ENCODE measurements around the gene FYCO1. TPM values are rescaled to one million over a fixed set of nuclear protein-coding genes. Genes with fewer than 3 reads are reported as not detected.

FYCO1 gene
- polyA plus RNA-seq, 1 donor (not counting 4 experiments of a cell fraction or from before 2014, with no cell fraction given) = 6.1 TPM

GRCh38 chr3:45942051-45942825 lies 53.4 kb downstream of the FYCO1 start:
- H3K4me3 ChIP-seq (ENCODE audit: control insufficient read depth in 2 of 3, extremely low read depth in 1 of 3, insufficient read depth in 2 of 3, low read depth in 1 of 3, low read length in 3 of 3) = no peak overlapping the region
- H3K36me3 ChIP-seq (ENCODE audit: control insufficient read depth in 2 of 2, extremely low read depth in 1 of 2, insufficient read depth in 2 of 2, low read length in 2 of 2) = peaks cover 0 to 5% of the 10 kb centered on the region in 2 experiments

GRCh38 chr3:45940781-45941365 lies 54.8 kb downstream of the FYCO1 start:
- dilution Hi-C loops (cut with MboI; ENCODE audit: extremely low pct_ligation_motif_present, low sequenced_read_pairs) = no loop called here
- Histone ChIP-seq H3K4me3 (ENCODE audit: control insufficient read depth in 2 of 3, extremely low read depth in 1 of 3, insufficient read depth in 2 of 3, low read depth in 1 of 3, low read length in 3 of 3) (no peak overlapping the region), H3K4me1 (ENCODE audit: control insufficient read depth, extremely low read depth, insufficient read depth, low read length) (no peaks in the 10 kb centered on the region), H4K20me1 (ENCODE audit: control insufficient read depth, extremely low read depth, insufficient read depth, low read length) (no peaks in the 10 kb centered on the region), H3K36me3 (ENCODE audit: control insufficient read depth in 2 of 2, extremely low read depth in 1 of 2, insufficient read depth in 2 of 2, low read length in 2 of 2) (peaks cover 0 to 1% of the 10 kb centered on the region in 2 experiments), H3K27me3 (ENCODE audit: control insufficient read depth, extremely low read depth, insufficient read depth, low read length) (no peaks in the 10 kb centered on the region), H2AFZ (ENCODE audit: control insufficient read depth, low read length) (no peak overlapping the region), H3K79me2 (ENCODE audit: control insufficient read depth, insufficient read depth, low read length) (no peaks in the 10 kb centered on the region), H3K9me3 (ENCODE audit: control insufficient read depth, low read depth, low read length) (peaks cover 4% of the 10 kb centered on the region), H3K4me2 (ENCODE audit: control insufficient read depth, extremely low read depth, insufficient read depth, low read depth, low read length) (no peak overlapping the region), H3K9me1 (ENCODE audit: control insufficient read depth, extremely low read depth, insufficient read depth, low read length) (no peaks in the 10 kb centered on the region), H3K27ac (ENCODE audit: control insufficient read depth, insufficient read depth, low read length) (no peak overlapping the region), H3K9ac (ENCODE audit: control insufficient read depth, extremely low read depth, insufficient read depth, low read length) (no peak overlapping the region)
- DNase-seq (ENCODE audit: low read depth, low spot score) (no peak), FAIRE-seq (no peak)
- TF ChIP-seq EZH2 (IDR thresholded peaks at IDR 0.05; ENCODE audit: low read length) = no peak
- TF ChIP-seq CTCF (optimal IDR thresholded peaks at IDR 0.05 in 1 of 3, IDR thresholded peaks at IDR 0.05 in 1 of 3, conservative IDR thresholded peaks at IDR 0.05 in 1 of 3; ENCODE audit: extremely low read depth in 1 of 3, insufficient read depth in 2 of 3, low read length in 3 of 3) = no peak

More at GRCh38 chr3:45942051-45942825, 53.4 kb downstream of the FYCO1 start:
- H3K27ac ChIP-seq (ENCODE audit: control insufficient read depth, insufficient read depth, low read length) = no peak overlapping the region
- H3K4me1 ChIP-seq (ENCODE audit: control insufficient read depth, extremely low read depth, insufficient read depth, low read length) = no peaks in the 10 kb centered on the region
- FAIRE-seq = no peak
- TF ChIP-seq EZH2 (IDR thresholded peaks at IDR 0.05; ENCODE audit: low read length) = no peak
- no peak for TF ChIP-seq CTCF (optimal IDR thresholded peaks at IDR 0.05 in 1 of 3, IDR thresholded peaks at IDR 0.05 in 1 of 3, conservative IDR thresholded peaks at IDR 0.05 in 1 of 3; ENCODE audit: extremely low read depth in 1 of 3, insufficient read depth in 2 of 3, low read length in 3 of 3)
- H3K4me2 ChIP-seq (ENCODE audit: control insufficient read depth, extremely low read depth, insufficient read depth, low read depth, low read length) = no peak overlapping the region
- peaks cover 4% of the 10 kb centered on the region for H3K9me3 ChIP-seq (ENCODE audit: control insufficient read depth, low read depth, low read length)
- H3K9me1 ChIP-seq (ENCODE audit: control insufficient read depth, extremely low read depth, insufficient read depth, low read length) = no peaks in the 10 kb centered on the region
- no peak overlapping the region for H2AFZ ChIP-seq (ENCODE audit: control insufficient read depth, low read length)
- no peaks in the 10 kb centered on the region for H3K27me3 ChIP-seq (ENCODE audit: control insufficient read depth, extremely low read depth, insufficient read depth, low read length)
- H4K20me1 ChIP-seq (ENCODE audit: control insufficient read depth, extremely low read depth, insufficient read depth, low read length) = no peaks in the 10 kb centered on the region
- dilution Hi-C loops (cut with MboI; ENCODE audit: extremely low pct_ligation_motif_present, low sequenced_read_pairs) = no loop called here
- no peak overlapping the region for H3K9ac ChIP-seq (ENCODE audit: control insufficient read depth, extremely low read depth, insufficient read depth, low read length)
- DNase-seq (ENCODE audit: low read depth, low spot score) = no peak
- H3K79me2 ChIP-seq (ENCODE audit: control insufficient read depth, insufficient read depth, low read length) = no peaks in the 10 kb centered on the region
